ENCODE data around the gene AP1S2.
"Not testable (repeated sequence)": the region's sequence is repeated elsewhere in the genome, so short reads cannot be mapped to it uniquely, and the experiment has no call there.

AP1S2 gene

DNA sequence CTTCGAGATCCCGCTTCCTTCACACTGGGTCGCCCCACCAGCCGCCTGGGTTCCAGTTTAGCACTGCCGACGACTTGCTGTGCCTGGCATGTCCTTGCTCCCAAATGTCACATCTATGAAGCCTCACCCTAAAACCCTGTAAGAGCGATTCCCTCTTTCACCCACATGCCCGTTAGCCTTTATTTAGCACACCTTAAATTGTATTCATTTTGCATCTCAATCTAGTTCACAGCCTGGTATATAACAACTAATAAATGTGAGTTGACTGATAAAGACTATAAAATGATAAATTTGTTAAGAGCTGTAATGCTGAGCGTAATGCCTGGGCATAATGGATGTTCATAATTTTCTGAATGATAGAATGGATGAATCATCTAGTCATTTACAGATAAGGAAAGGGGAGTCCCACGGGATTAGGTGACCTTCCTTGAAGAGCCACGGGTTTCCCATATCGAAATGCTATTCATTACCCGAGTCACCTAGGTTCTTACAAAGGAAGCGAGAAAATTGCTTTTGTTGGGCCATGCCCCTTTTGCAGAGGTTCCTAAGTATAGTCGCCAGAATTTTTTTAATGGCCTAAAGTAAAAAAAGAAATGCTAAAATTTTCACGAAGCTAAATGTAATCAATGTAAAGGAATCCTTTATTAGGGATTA lies 1.1 kb upstream of the AP1S2 start:
- in situ Hi-C loops (cut with MboI; ENCODE audit: low sequenced_read_pairs): loop anchor here (10.0 kb wide), 1 partner anchor 59 kb away; no protein-coding TSS in a partner anchor

DNA sequence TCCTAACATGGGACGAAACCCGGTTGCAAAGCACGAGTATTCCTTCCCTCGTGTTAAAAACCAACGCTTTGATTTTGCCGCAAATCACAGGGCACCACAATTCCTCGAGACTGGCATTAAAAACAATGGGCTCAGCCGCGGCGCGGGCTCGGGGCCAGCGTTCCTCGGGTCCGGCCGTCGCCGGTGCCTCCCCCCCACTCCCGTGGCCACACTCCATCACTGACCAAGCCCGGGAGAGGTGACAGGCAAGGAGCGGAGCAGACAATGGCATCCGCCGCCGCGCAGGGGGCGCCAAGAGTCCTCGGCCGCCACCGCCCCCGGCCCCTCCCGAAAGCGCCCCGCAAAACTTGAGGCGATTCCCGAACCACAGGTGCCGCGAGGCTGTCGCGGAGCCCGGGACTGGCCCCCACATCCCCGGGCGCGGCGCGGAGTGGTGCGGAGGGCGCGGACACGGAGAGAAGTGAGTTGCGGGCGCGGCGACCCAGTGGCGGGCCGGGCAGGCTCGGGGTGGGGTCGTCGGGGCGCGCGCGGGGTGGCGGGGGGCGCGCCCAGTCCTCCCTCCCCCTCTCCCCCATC lies 445 bp downstream of the AP1S2 start:
- in situ Hi-C loops (cut with MboI; ENCODE audit: low sequenced_read_pairs): loop anchor here (10.0 kb wide), 1 partner anchor 61 kb away; no protein-coding TSS in a partner anchor

- in situ Hi-C loops (cut with MboI; ENCODE audit: low sequenced_read_pairs): loop anchor here (10.0 kb wide), 1 partner anchor 61 kb away; no protein-coding TSS in a partner anchor
Measured at GRCh38 chrX:15853586-15854079, 980 bp downstream of the AP1S2 start.

GRCh38 chrX:15849555-15849954 lies 5.1 kb downstream of the AP1S2 start:
- in situ Hi-C loops (cut with MboI; ENCODE audit: low sequenced_read_pairs): no loop called here

DNA sequence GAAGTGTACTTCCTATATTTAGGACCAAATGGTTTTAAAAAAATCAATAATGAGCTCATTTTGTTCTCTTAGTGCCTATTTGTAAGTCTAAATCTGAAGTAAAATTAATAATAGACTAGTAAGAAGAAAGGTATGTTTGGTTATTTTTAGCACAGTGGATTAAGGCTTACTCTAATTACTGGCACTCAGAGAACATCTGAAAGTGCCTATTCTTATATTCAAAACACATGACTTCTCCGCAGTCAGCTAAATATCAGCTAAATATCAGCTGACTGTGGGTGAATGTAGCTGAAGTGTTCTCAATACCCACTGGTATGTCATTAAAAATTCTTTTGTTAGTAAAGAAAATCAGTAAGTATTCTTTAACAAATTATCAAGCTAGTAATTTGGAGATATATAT lies 6.0 kb downstream of the AP1S2 start:
- in situ Hi-C loops (cut with MboI; ENCODE audit: low sequenced_read_pairs): no loop called here

GRCh38 chrX:15843960-15844359 lies 10.7 kb downstream of the AP1S2 start:
- in situ Hi-C loops (cut with MboI; ENCODE audit: low sequenced_read_pairs): no loop called here

- in situ Hi-C loops (cut with MboI; ENCODE audit: low sequenced_read_pairs): no loop called here
Measured at GRCh38 chrX:15841853-15842516, 12.6 kb downstream of the AP1S2 start.

DNA sequence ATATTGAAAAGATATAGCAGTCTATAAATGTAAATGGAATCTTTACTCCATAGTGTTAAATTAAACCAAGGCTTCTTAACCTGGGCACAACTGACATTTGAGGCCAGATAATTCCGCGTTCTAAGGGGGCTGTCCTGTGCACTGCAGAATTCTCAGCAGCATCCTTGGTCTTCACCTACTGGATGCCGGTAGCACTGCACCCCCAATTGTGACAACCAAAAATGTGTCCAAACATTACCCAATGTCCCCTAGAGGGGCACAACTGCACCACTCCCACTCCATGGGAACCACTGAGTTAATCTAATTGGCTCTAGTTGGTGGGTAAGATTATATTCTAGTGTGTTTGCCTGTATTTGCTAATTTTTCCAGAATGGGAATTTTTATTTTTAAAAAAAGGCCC lies 16.6 kb downstream of the AP1S2 start:
- in situ Hi-C loops (cut with MboI; ENCODE audit: low sequenced_read_pairs): no loop called here

GRCh38 chrX:15834827-15835595 lies 19.6 kb downstream of the AP1S2 start:
- in situ Hi-C loops (cut with MboI; ENCODE audit: low sequenced_read_pairs): no loop called here

DNA sequence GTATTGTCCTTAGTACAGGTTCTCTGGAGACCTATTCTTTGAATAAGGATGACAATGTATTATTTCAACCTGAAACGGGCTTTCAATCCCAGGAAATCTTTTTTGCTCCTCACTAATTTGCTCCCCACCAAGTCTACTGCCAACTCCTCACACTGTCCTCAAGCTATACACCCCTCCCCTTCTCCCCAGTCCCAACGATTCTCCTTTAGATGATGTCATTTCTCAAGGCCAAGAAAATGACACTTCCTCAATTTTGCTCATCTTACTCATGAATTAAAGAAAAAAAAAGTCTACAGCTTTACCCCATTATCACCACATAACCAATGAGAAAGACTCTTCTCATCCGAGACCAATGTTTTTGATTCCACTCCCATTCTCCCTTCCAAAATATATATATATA lies 20.6 kb downstream of the AP1S2 start:
- in situ Hi-C loops (cut with MboI; ENCODE audit: low sequenced_read_pairs): no loop called here

- in situ Hi-C loops (cut with MboI; ENCODE audit: low sequenced_read_pairs): not testable (repeated sequence)
Measured at GRCh38 chrX:15831347-15831746, 23.3 kb downstream of the AP1S2 start.

DNA sequence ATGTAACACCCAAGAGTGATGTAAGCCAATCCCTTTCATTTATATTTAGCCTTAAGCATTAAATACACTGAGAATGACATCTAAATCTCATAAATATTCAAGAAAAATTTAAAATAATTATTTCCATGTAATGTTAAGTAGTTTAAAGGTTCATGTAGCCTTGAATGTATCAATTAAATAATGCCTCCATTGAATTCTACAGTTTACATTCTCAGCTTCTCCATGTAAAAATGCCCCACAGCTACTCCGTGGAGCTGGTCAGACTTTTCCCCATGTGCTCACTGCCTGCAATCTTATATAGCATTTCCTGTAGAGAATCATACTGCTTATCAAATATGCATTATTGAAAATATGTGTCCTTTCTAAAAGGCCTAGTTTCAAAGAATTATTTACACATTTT lies 25.4 kb downstream of the AP1S2 start:
- in situ Hi-C loops (cut with MboI; ENCODE audit: low sequenced_read_pairs): no loop called here

GRCh38 chrX:15825936-15826335 lies 28.7 kb downstream of the AP1S2 start:
- in situ Hi-C loops (cut with MboI; ENCODE audit: low sequenced_read_pairs): no loop called here

GRCh38 chrX:15822922-15823321 lies 31.7 kb downstream of the AP1S2 start:
- in situ Hi-C loops (cut with MboI; ENCODE audit: low sequenced_read_pairs): no loop called here

- in situ Hi-C loops (cut with MboI; ENCODE audit: low sequenced_read_pairs): no loop called here
Measured at GRCh38 chrX:15820106-15821073, 34.2 kb downstream of the AP1S2 start.

DNA sequence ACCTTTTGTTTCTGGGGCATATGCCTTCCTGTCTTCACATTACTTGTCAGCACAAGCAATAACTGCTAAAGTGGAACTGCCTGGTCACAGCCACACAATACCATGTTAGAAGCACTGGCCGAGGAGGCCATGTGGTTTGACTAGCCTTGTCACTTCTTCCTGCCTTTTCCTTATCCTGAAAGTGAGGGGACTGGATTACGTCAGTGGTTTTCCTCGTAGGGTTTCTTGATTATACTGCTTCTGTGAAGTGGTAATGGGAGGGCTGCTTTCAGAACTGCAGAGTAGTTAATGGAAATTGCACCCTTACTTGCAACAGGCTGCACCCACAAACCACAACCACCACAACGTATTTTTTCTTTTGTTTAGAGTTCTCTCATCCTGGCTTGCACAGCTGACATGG lies 37.7 kb downstream of the AP1S2 start:
- in situ Hi-C loops (cut with MboI; ENCODE audit: low sequenced_read_pairs): no loop called here

DNA sequence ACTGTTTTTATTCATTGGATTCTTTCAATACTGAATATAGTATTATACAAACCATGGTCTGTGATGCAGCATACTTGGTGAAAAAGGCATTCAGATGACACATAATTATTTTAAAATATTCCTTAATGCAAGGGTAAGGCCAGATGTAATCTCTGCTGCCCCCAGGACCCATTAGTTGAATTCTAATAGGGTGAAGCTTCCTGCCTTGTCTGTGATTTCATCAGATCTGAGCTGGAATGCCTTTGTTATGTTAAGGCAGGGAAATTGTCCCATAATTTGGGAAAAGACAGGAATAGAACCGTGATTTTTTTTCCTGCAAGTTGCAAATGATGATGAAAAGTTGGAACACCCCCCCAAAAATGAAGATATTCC lies 38.2 kb downstream of the AP1S2 start:
- in situ Hi-C loops (cut with MboI; ENCODE audit: low sequenced_read_pairs): no loop called here

- in situ Hi-C loops (cut with MboI; ENCODE audit: low sequenced_read_pairs): no loop called here
Measured at GRCh38 chrX:15815779-15816437, 38.7 kb downstream of the AP1S2 start.

DNA sequence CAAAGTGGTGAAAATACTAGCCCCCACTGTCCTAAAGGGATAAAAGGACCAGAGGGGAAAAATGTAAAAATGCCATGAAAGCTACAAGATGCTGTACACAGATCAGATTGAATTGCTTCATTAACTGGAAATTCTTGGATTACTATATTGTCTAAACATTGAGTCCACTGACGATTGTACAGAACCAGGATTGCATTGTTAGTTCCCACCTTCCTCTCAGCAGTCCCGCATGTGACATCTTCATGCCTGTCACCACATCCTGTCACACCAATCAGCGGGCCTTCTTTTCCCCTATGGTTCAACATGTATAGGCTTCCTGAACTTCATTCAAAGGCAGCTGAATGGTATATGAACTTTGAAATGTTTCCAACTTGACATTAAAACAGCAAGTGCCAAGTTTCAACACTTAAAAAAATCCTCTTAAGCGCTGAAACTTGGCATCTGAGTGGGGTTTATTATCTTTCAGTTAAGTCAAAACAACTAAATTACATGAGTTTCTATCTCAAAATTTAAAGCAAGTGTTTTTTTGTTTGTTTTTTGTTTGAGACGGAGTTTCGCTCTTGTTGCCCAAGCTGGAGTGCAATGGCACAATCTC lies 39.7 kb downstream of the AP1S2 start:
- in situ Hi-C loops (cut with MboI; ENCODE audit: low sequenced_read_pairs): no loop called here

Measured in HL-60/S4 treated with phorbol 12-myristate 13-acetate at 8.2 ng/mL for 4 days and 3 days (cell line).